ENCODE results near the gene ADAMTS19. TPM values are rescaled to one million over a fixed set of nuclear protein-coding genes. Genes with fewer than 3 reads are reported as not detected.

Gene ADAMTS19
- total and polyA plus RNA-seq, 9 of the 15 experiments (the other 6 are each of a cell fraction or from before 2014, with no cell fraction given): not detected

DNA sequence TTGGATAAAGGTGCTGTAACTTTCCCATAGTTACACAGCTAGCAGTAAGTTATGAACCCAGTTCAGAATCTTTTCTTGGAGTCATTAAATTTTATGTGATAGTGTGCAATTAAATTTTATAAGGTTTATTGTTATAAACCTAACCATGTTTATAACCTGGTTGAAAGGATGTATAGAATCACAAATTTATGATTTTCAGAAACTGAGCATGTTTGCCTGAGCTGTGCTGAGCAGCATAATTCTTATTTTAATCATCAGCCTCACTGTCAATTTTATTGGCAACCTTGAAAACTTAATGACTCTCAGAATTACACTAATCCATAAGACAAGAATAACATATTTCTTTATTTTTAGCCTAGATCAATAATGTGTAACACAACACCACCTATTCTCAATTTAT, 46.9 kb downstream of the ADAMTS19 start (continued):
- TF ChIP-seq, protein P1, sequence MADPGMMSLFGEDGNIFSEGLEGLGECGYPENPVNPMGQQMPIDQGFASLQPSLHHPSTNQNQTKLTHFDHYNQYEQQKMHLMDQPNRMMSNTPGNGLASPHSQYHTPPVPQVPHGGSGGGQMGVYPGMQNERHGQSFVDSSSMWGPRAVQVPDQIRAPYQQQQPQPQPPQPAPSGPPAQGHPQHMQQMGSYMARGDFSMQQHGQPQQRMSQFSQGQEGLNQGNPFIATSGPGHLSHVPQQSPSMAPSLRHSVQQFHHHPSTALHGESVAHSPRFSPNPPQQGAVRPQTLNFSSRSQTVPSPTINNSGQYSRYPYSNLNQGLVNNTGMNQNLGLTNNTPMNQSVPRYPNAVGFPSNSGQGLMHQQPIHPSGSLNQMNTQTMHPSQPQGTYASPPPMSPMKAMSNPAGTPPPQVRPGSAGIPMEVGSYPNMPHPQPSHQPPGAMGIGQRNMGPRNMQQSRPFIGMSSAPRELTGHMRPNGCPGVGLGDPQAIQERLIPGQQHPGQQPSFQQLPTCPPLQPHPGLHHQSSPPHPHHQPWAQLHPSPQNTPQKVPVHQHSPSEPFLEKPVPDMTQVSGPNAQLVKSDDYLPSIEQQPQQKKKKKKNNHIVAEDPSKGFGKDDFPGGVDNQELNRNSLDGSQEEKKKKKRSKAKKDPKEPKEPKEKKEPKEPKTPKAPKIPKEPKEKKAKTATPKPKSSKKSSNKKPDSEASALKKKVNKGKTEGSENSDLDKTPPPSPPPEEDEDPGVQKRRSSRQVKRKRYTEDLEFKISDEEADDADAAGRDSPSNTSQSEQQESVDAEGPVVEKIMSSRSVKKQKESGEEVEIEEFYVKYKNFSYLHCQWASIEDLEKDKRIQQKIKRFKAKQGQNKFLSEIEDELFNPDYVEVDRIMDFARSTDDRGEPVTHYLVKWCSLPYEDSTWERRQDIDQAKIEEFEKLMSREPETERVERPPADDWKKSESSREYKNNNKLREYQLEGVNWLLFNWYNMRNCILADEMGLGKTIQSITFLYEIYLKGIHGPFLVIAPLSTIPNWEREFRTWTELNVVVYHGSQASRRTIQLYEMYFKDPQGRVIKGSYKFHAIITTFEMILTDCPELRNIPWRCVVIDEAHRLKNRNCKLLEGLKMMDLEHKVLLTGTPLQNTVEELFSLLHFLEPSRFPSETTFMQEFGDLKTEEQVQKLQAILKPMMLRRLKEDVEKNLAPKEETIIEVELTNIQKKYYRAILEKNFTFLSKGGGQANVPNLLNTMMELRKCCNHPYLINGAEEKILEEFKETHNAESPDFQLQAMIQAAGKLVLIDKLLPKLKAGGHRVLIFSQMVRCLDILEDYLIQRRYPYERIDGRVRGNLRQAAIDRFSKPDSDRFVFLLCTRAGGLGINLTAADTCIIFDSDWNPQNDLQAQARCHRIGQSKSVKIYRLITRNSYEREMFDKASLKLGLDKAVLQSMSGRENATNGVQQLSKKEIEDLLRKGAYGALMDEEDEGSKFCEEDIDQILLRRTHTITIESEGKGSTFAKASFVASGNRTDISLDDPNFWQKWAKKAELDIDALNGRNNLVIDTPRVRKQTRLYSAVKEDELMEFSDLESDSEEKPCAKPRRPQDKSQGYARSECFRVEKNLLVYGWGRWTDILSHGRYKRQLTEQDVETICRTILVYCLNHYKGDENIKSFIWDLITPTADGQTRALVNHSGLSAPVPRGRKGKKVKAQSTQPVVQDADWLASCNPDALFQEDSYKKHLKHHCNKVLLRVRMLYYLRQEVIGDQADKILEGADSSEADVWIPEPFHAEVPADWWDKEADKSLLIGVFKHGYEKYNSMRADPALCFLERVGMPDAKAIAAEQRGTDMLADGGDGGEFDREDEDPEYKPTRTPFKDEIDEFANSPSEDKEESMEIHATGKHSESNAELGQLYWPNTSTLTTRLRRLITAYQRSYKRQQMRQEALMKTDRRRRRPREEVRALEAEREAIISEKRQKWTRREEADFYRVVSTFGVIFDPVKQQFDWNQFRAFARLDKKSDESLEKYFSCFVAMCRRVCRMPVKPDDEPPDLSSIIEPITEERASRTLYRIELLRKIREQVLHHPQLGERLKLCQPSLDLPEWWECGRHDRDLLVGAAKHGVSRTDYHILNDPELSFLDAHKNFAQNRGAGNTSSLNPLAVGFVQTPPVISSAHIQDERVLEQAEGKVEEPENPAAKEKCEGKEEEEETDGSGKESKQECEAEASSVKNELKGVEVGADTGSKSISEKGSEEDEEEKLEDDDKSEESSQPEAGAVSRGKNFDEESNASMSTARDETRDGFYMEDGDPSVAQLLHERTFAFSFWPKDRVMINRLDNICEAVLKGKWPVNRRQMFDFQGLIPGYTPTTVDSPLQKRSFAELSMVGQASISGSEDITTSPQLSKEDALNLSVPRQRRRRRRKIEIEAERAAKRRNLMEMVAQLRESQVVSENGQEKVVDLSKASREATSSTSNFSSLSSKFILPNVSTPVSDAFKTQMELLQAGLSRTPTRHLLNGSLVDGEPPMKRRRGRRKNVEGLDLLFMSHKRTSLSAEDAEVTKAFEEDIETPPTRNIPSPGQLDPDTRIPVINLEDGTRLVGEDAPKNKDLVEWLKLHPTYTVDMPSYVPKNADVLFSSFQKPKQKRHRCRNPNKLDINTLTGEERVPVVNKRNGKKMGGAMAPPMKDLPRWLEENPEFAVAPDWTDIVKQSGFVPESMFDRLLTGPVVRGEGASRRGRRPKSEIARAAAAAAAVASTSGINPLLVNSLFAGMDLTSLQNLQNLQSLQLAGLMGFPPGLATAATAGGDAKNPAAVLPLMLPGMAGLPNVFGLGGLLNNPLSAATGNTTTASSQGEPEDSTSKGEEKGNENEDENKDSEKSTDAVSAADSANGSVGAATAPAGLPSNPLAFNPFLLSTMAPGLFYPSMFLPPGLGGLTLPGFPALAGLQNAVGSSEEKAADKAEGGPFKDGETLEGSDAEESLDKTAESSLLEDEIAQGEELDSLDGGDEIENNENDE (IDR thresholded peaks at IDR 0.05; ENCODE audit: low read depth, low read length): no peak
- TF ChIP-seq, protein P2, sequence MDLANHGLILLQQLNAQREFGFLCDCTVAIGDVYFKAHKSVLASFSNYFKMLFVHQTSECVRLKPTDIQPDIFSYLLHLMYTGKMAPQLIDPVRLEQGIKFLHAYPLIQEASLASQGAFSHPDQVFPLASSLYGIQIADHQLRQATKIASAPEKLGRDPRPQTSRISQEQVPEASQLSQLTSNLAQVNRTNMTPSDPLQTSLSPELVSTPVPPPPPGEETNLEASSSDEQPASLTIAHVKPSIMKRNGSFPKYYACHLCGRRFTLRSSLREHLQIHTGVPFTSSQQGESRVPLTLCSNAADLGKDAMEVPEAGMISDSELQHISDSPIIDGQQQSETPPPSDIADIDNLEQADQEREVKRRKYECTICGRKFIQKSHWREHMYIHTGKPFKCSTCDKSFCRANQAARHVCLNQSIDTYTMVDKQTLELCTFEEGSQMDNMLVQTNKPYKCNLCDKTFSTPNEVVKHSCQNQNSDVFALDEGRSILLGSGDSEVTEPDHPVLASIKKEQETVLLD (IDR thresholded peaks at IDR 0.05): no peak
- TF ChIP-seq ZNF12 (CRISPR knock-in tag; IDR thresholded peaks at IDR 0.05) (no peak), ZNF766 (CRISPR knock-in tag; conservative IDR thresholded peaks at IDR 0.05) (no peak), ZNF695 (CRISPR knock-in tag; IDR thresholded peaks at IDR 0.05) (no peak), U2AF1 (optimal IDR thresholded peaks at IDR 0.05; ENCODE audit: low read depth, low read length) (no peak), PHB (CRISPR knock-in tag; IDR thresholded peaks at IDR 0.05) (no peak), ZNF507 (tag; conservative IDR thresholded peaks at IDR 0.05) (no peak)

Data from K562 (cell line).